H1 (cell line): Measurements from ENCODE around the gene A2ML1.

Experiments used
- EZH2 ChIP-seq: fragments of 200-600 bp; sonication (generic); IDR thresholded peaks from 2 replicates; pipeline ENCODE4 v1.7.1; 2012; ENCODE audit warnings: low read depth, mild to moderate bottlenecking, moderate library complexity, low read length, inconsistent platforms; ENCODE audit not compliant: severe bottlenecking
- RNF2 ChIP-seq: fragments of 200-900, 300-1000 bp; sonication (generic); IDR thresholded peaks from 2 replicates; pipeline ENCODE4 v1.7.1; 2016; ENCODE audit warnings: borderline replicate concordance, low read depth, mild to moderate bottlenecking, antibody characterized with exemption, low read length; ENCODE audit not compliant: poor library complexity, severe bottlenecking; ENCODE audit errors: missing control alignments
- USF2 ChIP-seq: IDR thresholded peaks from 2 replicates; pipeline ENCODE4 v1.6.1; 2011; ENCODE audit warnings: low read length, improper control_type of control experiment

GRCh38 chr12:8773461-8773860 is 49.0 kb upstream of the A2ML1 start:
- TF ChIP-seq EZH2: no peak
- TF ChIP-seq USF2: no peak
- TF ChIP-seq RNF2: no peak
